HepG2 (cell line): ENCODE results near the gene ARVCF. TPM values are rescaled to one million over a fixed set of nuclear protein-coding genes. Genes with fewer than 3 reads are reported as not detected.

Experiments
- ATF1 ChIP-seq: IDR thresholded peaks from 2 replicates; pipeline ENCODE4 v1.6.1; 2016; ENCODE audit warnings: mild to moderate bottlenecking, control low read depth
- ATM ChIP-seq: fragments of 450-650 bp; IDR thresholded peaks from 2 replicates; pipeline ENCODE4 v1.7.1; 2017; ENCODE audit warnings: mild to moderate bottlenecking, borderline replicate concordance
- ETS1 ChIP-seq: sonication (generic); formaldehyde crosslinking; IDR thresholded peaks from 2 replicates; pipeline ENCODE4 v1.4.0; 2020; ENCODE audit warnings: missing genetic modification reagents
- FOXO4 ChIP-seq: sonication (generic); formaldehyde crosslinking; conservative IDR thresholded peaks from 2 replicates; pipeline ENCODE4 v1.8.1; 2023; ENCODE audit warnings: missing genetic modification reagents
- GTF3A ChIP-seq: sonication (generic); formaldehyde crosslinking; conservative IDR thresholded peaks from 2 replicates; pipeline ENCODE4 v1.4.0; 2020; ENCODE audit warnings: mild to moderate bottlenecking, missing genetic modification reagents
- IKZF1 ChIP-seq: fragments of 450-650 bp; IDR thresholded peaks from 2 replicates; pipeline ENCODE4 v1.7.1; 2016
- MEIS1 ChIP-seq: sonication (generic); formaldehyde crosslinking; IDR thresholded peaks from 2 replicates; pipeline ENCODE4 v1.9.0; 2021; ENCODE audit warnings: mild to moderate bottlenecking, missing genetic modification reagents, moderate library complexity, borderline replicate concordance
- SP2 ChIP-seq: sonication (generic); formaldehyde crosslinking; IDR thresholded peaks from 2 replicates; pipeline ENCODE4 v1.5.1; 2020; ENCODE audit warnings: mild to moderate bottlenecking, missing genetic modification reagents
- ZBTB38 ChIP-seq: sonication (generic); formaldehyde crosslinking; IDR thresholded peaks from 2 replicates; pipeline ENCODE4 v1.5.1; 2020; ENCODE audit warnings: mild to moderate bottlenecking, missing genetic modification reagents
- ZBTB39 ChIP-seq: sonication (generic); formaldehyde crosslinking; IDR thresholded peaks from 2 replicates; pipeline ENCODE4 v1.5.0; 2020; ENCODE audit warnings: missing genetic modification reagents
- ZNF296 ChIP-seq: sonication (generic); formaldehyde crosslinking; conservative IDR thresholded peaks from 2 replicates; pipeline ENCODE4 v1.5.0; 2020; ENCODE audit warnings: mild to moderate bottlenecking, missing genetic modification reagents
- ZNF337 ChIP-seq: sonication (generic); formaldehyde crosslinking; IDR thresholded peaks from 2 replicates; pipeline ENCODE4 v1.5.1; 2020; ENCODE audit warnings: missing genetic modification reagents, low read depth, mild to moderate bottlenecking, borderline replicate concordance
- ZNF646 ChIP-seq: sonication (generic); formaldehyde crosslinking; IDR thresholded peaks from 2 replicates; pipeline ENCODE4 v1.9.0; 2021; ENCODE audit warnings: mild to moderate bottlenecking, missing genetic modification reagents
- ZNF674 ChIP-seq: sonication (generic); formaldehyde crosslinking; IDR thresholded peaks from 2 replicates; pipeline ENCODE4 v1.5.0; 2020; ENCODE audit warnings: low read depth, mild to moderate bottlenecking, missing genetic modification reagents
- ZNF841 ChIP-seq: sonication (generic); formaldehyde crosslinking; IDR thresholded peaks from 2 replicates; pipeline ENCODE4 v1.8.1; 2023; ENCODE audit warnings: missing genetic modification reagents, borderline replicate concordance
- polyA plus RNA-seq, 8 experiments: library from polyadenylated mRNA; depleted of rRNA in 3 of 8; stranded (reverse) in 7 of 8; unstranded in 1 of 8; fragments of >200 nt; fragmentation: Illumina TruSeq in 4 of 8; extraction: Trizol in 4 of 8; gene quantifications; 2 replicates each; pipeline versions ENCODE4 v1.2.1 to v1.2.3, GENCODE V29; 2011 to 2016; ENCODE audit warnings: low read depth in 4 of 8, missing spikeins in 1 of 8, mixed read lengths in 1 of 8; ENCODE audit not compliant: insufficient read depth in 1 of 8
- total RNA-seq, 5 experiments: library from RNA; depleted of rRNA; stranded (reverse); fragments of >200 nt; fragmentation: Illumina TruSeq; extraction: Trizol; gene quantifications; 2 replicates each; pipeline ENCODE4 v1.2.3, GENCODE V29; 2016; ENCODE audit warnings: low read depth in 1 of 5
- TF ChIP-seq, protein P1 (sequence below): IDR thresholded peaks from 2 replicates; pipeline ENCODE4 v1.6.1; 2016; ENCODE audit warnings: missing biosample characterization, missing genetic modification reagents, low read depth

ARVCF gene
- total and polyA plus RNA-seq, 2 of the 13 experiments (the other 11 are each of a cell fraction or from before 2014, with no cell fraction given), result 16.4 to 17.7 TPM

DNA sequence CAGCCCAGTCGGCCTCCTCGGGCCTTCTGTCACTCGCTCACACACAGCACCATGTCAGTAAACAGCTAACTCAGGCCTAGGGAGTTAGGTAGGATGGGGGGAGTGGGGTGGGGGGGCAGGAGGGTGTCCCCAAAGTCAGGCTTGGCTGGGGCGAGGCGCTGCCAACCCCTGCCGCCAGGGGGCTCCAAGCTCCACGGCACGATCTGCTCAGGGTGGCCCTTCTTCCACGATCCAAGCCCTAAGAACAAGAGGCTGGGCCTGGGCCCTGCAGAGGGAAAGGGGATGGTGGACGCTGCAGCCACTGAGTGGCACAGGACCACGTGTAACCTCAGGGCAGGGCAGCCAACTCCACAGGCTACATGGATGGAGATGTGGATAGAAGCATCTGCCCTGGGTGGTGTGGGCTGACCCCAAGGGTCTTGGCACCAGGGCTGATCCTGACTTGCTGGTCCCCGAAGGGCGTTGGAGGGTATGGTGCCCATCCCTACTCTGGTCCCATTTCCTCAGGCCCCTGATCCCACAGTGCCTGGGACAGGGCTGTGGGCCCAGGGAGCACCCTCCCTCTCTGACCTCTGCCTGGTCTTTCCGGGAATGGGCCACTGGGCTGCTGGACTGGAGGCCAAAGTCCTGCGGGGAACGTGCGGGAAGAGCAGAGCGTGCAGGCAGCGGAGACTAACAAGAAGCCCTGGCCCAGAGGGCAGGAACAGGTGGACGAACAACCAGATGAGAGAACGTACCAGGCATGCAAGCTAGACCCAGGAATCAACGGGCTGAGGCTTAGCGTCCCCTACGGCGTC, 45.9 kb downstream of the ARVCF start (continued):
- TF ChIP-seq, protein P1, sequence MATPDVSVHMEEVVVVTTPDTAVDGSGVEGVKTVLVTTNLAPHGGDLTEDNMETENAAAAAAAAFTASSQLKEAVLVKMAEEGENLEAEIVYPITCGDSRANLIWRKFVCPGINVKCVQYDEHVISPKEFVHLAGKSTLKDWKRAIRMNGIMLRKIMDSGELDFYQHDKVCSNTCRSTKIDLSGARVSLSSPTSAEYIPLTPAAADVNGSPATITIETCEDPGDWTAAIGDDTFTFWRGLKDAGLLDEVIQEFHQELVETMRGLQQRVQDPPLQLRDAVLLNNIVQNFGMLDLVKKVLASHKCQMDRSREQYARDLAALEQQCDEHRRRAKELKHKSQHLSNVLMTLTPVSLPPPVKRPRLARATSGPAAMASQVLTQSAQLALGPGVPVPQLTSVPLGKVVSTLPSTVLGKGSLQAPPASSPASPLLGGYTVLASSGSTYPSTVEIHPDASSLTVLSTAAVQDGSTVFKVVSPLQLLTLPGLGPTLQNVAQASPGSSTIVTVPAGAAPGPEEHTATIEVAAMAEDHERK (CRISPR knock-in tag), result no peak
- TF ChIP-seq ZNF674 (CRISPR knock-in tag), result no peak
- TF ChIP-seq ZNF646 (CRISPR knock-in tag), result no peak
- 0 out of 2 replicates have a peak, but pooled peaks have one; percentile 25 for TF ChIP-seq ETS1 (CRISPR knock-in tag)
- TF ChIP-seq FOXO4 (CRISPR knock-in tag), result no peak
- TF ChIP-seq ZBTB39 (CRISPR knock-in tag), result no peak
- no peak for TF ChIP-seq ZNF296 (CRISPR knock-in tag)
- TF ChIP-seq ZNF841 (CRISPR knock-in tag), result no peak
- TF ChIP-seq ATF1, result no peak
- no peak for TF ChIP-seq MEIS1 (CRISPR knock-in tag)
- TF ChIP-seq ZBTB38 (CRISPR knock-in tag), result peak; percentile 98
- TF ChIP-seq SP2 (CRISPR knock-in tag), result 0 out of 2 replicates have a peak, but pooled peaks have one; percentile 21
- TF ChIP-seq IKZF1, result no peak
- no peak for TF ChIP-seq GTF3A (CRISPR knock-in tag)
- no peak for TF ChIP-seq ATM
- TF ChIP-seq ZNF337, result peak; percentile 10; the same call in 1 of the 2 replicates
